GM12874 (cell line): Measurements from ENCODE around the gene FBXW9.

Experiments used
- CTCF ChIP-seq: IDR thresholded peaks from 2 replicates; pipeline ENCODE4 v1.5.1; 2011; ENCODE audit warnings: low read depth, mild to moderate bottlenecking, control low read depth, low read length, moderate library complexity; ENCODE audit not compliant: insufficient read depth

The FBXW9 gene

GRCh38 chr19:12646551-12646950 lies 49.9 kb downstream of the FBXW9 start:
- TF ChIP-seq CTCF, result no peak

GRCh38 chr19:12642506-12642905 lies 53.9 kb downstream of the FBXW9 start:
- TF ChIP-seq CTCF, result no peak

GRCh38 chr19:12641456-12641855 lies 55.0 kb downstream of the FBXW9 start:
- no peak for TF ChIP-seq CTCF

GRCh38 chr19:12639901-12640613 lies 56.4 kb downstream of the FBXW9 start:
- TF ChIP-seq CTCF, result peak; percentile 90
